Thyroid gland (tissue), 4 donors: Measurements from ENCODE around the gene BRAF. TPM values are rescaled to one million over a fixed set of nuclear protein-coding genes. Genes with fewer than 3 reads are reported as not detected.
"Not testable (repeated sequence)": the region's sequence is repeated elsewhere in the genome, so short reads cannot be mapped to it uniquely, and the experiment has no call there.

Experiments used
- DNase-seq, 2 donors: peaks; one replicate each; pipeline ENCODE4 v3.0.0-alpha.2; 2019
- H3K27ac ChIP-seq, 3 donors: fragments of 200-600 bp; sonication (generic); 1 replicate in 2 of 3; 2 replicates in 1 of 3; pipeline ENCODE4 v1.5.1; 2016 to 2019; ENCODE audit warnings: mild to moderate bottlenecking in 1 of 3, moderate library complexity in 1 of 3
- H3K27me3 ChIP-seq: fragments of 200-600 bp; sonication (generic); one replicate; pipeline ENCODE4 v1.5.1; 2019
- H3K36me3 ChIP-seq, 2 donors: fragments of 200-600 bp; sonication (generic); one replicate each; pipeline ENCODE4 v1.5.1; 2016 to 2019
- H3K4me1 ChIP-seq, 2 donors: fragments of 200-600 bp; sonication (generic); one replicate each; pipeline ENCODE4 v1.5.1; 2017 to 2019
- H3K4me3 ChIP-seq, 3 donors: fragments of 200-600 bp; sonication (generic); replicated peaks in 1 of 3; 1 replicate in 2 of 3; 2 replicates in 1 of 3; pipeline ENCODE4 v1.5.1; 2016; ENCODE audit warnings: mild to moderate bottlenecking in 1 of 3
- H3K9me3 ChIP-seq: fragments of 200-600 bp; sonication (generic); one replicate; pipeline ENCODE4 v1.5.1; 2017
- POLR2A ChIP-seq, 2 donors: fragments of 450-650 bp; IDR thresholded peaks; one replicate each; pipeline ENCODE4 v1.6.1; 2017; ENCODE audit warnings: antibody characterized with exemption in 2 of 2, mild to moderate bottlenecking in 2 of 2, moderate library complexity in 1 of 2
- WGBS, 2 donors: methylation state at CpG; one replicate each; pipeline ENCODE4 v1.1.5; 2017; 5-methylcytosine and 5-hydroxymethylcytosine counted together
- intact Hi-C: fragments of 100-400 bp; cut with DNase I; formaldehyde crosslinking; loops from one replicate; pipeline ENCODE4 v1.15.1; 2023
- total RNA-seq, 4 donors: library from RNA; depleted of rRNA; stranded (reverse); fragments of >200 nt; gene quantifications; one replicate each; pipeline ENCODE4 v1.2.3, GENCODE V29; 2016
- TF ChIP-seq, protein P1 (sequence below), 6 experiments: fragments of 200-600 bp in 3 of 6; fragments of 450-650 bp in 3 of 6; sonication (generic) in 3 of 6; IDR thresholded peaks; one replicate each; pipeline ENCODE4 v1.5.1; 2016 to 2019; ENCODE audit warnings: antibody characterized with exemption in 6 of 6, mild to moderate bottlenecking in 2 of 6, inconsistent platforms in 1 of 6, moderate library complexity in 1 of 6

The BRAF gene
- total RNA-seq, 4 donors from 2014 or later, result 71.5 to 135 (median 102) TPM

DNA sequence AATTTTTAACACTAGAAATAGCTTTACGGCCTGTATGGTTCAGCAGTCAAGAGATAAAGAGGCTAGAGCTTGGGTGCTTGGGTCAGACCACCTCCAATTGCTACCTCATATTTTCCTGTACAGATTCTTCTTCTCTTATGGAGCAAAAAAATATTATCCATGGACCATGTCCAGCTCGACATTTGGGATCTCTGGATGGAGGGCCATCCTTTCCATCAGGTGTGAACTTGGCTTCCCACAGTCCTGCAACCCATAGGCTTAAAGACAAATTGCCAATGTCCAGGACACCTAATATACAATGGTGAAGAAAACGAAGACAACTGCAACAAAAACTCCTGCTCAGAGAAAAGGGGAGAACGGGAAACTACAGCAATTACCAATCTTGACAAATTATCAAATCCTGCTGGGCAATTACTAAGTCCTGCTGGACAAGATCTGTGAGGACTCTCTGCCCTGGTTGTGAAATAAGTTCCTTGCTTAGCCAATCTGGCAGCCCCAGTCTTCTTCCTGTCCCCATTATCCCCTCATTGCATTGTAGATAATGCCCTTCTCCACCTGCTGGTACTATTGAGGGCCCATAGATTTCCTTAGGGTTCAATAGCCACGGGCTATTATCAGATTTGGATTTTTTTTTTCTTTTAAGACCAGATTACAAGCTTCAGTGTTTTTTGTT lies 42.0 kb upstream of the BRAF start:
- DNase-seq, result no peak
- Histone ChIP-seq H3K9me3 (no peaks in the 10 kb centered on the region), H3K27me3 (no peaks in the 10 kb centered on the region), H3K27ac (no peak overlapping the region), H3K4me1 (no peaks in the 10 kb centered on the region), H3K4me3 (no peak overlapping the region), H3K36me3 (no peaks in the 10 kb centered on the region)
- TF ChIP-seq POLR2A (IDR thresholded peaks at IDR 0.05), result no peak
- TF ChIP-seq, protein P1, sequence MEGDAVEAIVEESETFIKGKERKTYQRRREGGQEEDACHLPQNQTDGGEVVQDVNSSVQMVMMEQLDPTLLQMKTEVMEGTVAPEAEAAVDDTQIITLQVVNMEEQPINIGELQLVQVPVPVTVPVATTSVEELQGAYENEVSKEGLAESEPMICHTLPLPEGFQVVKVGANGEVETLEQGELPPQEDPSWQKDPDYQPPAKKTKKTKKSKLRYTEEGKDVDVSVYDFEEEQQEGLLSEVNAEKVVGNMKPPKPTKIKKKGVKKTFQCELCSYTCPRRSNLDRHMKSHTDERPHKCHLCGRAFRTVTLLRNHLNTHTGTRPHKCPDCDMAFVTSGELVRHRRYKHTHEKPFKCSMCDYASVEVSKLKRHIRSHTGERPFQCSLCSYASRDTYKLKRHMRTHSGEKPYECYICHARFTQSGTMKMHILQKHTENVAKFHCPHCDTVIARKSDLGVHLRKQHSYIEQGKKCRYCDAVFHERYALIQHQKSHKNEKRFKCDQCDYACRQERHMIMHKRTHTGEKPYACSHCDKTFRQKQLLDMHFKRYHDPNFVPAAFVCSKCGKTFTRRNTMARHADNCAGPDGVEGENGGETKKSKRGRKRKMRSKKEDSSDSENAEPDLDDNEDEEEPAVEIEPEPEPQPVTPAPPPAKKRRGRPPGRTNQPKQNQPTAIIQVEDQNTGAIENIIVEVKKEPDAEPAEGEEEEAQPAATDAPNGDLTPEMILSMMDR (IDR thresholded peaks at IDR 0.05), result no peak
- 51 to 80% methylated on average over 5 of the region's 5 CpGs for WGBS, 2 donors
- intact Hi-C loops, result no loop called here

DNA sequence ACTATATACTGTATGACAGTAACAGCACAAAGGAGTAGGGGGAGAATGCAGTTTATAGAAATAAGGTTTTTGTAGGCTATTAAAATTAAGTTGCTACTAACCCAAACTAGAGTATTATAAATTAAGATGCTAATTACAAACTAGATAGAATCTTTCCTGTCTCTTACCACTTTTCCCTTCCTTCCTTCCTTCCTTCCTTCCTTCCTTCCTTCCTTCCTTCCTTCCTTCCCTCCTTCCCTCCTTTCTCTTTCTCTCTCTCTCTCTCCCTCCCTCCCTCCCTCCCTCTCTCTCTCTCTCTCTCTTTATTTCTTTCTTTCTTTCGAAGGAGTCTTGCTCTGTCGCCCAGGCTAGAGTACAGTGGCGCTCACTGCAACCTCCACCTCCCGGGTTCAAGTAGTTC lies 36.4 kb upstream of the BRAF start:
- DNase-seq, result no peak
- WGBS, 2 donors, result 93 to 98% methylated on average over 4 of the region's 4 CpGs
- H3K4me3 ChIP-seq, result no peak overlapping the region
- no peaks in the 10 kb centered on the region for H3K36me3 ChIP-seq
- H3K9me3 ChIP-seq, result no peaks in the 10 kb centered on the region
- H3K27me3 ChIP-seq, result no peaks in the 10 kb centered on the region
- no peak overlapping the region for H3K27ac ChIP-seq
- intact Hi-C loops, result no loop called here
- TF ChIP-seq POLR2A (IDR thresholded peaks at IDR 0.05), result no peak
- TF ChIP-seq, protein P1 (IDR thresholded peaks at IDR 0.05), result no peak
- H3K4me1 ChIP-seq, result no peaks in the 10 kb centered on the region

DNA sequence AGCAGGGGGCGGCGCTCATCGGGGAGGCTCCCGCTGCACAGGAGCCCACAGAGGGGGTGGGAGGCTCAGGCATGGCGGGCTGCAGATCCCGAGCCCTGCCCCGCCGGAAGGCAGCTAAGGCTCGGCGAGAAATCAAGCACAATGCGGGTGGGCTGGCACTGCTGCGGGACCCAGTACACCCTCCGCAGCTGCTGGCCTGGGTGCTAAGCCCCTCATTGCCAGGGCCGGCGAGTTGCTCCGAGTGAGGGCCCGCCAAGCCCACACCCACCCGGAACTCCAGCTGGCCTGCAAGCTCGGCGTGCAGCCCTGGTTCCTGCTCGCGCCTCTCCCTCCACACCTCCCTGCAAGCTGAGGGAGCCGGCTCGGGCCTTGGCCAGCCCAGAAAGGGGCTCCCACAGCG lies 32.3 kb upstream of the BRAF start:
- H3K36me3 ChIP-seq, H3K27me3 ChIP-seq, H3K4me1 ChIP-seq, DNase-seq, H3K4me3 ChIP-seq, H3K9me3 ChIP-seq, H3K27ac ChIP-seq, intact Hi-C loops: not testable (repeated sequence)
- 67 to 93% methylated on average over 1 to 13 of the region's 25 CpGs for WGBS, 2 donors

DNA sequence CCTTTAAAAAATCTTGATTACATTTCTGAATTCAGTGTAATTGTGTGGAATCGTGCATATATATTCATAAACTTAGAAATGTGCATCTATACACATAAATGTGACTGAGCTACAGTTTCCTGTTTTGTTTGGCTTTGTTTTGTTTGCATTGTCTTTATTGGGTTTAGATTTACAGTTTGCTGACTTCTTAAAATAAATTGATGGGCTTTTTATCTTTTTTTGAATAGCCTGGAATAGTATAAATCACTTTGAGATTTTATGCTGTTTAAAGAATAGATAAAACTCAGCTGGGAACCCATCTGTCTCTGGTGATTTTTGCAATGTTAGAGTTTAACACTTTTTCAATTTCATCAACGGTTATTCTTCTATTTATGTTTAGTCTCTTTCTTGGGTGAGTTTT lies 21.2 kb upstream of the BRAF start:
- WGBS, 2 donors, result 65 to 68% methylated on average over 2 of the region's 2 CpGs
- intact Hi-C loops, result no loop called here
- no peak overlapping the region for H3K27ac ChIP-seq

DNA sequence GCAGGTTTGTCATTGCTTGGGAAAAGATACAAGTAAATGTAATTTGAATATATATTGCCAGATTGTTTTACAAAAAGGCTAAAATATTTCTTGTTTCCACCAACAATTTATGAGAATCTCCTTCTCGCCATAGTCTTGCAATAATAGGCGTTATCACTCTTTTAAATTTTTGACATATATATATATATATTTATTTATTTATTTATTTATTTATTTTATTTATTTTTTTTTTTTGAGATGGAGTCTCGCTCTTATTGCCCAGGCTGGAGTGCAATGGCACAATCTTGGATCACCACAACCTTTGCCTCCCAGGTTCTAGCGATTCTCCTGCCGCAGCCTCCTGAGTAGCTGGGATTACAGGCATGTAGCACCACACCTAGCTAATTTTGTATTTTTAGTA lies 17.5 kb upstream of the BRAF start:
- 86 to 92% methylated on average over 5 of the region's 5 CpGs for WGBS, 2 donors
- H3K27me3 ChIP-seq, H3K4me1 ChIP-seq, H3K4me3 ChIP-seq, DNase-seq, intact Hi-C loops, H3K27ac ChIP-seq, H3K36me3 ChIP-seq, H3K9me3 ChIP-seq: not testable (repeated sequence)

More for the DNA sequence above, 21.2 kb upstream of the BRAF start:
- no peak for DNase-seq
- H3K9me3 ChIP-seq, result no peaks in the 10 kb centered on the region
- H3K4me3 ChIP-seq, result no peak overlapping the region
- H3K27me3 ChIP-seq, result no peaks in the 10 kb centered on the region
- no peak for TF ChIP-seq POLR2A (IDR thresholded peaks at IDR 0.05)
- TF ChIP-seq, protein P1 (IDR thresholded peaks at IDR 0.05), result no peak
- no peaks in the 10 kb centered on the region for H3K36me3 ChIP-seq
- H3K4me1 ChIP-seq, result no peaks in the 10 kb centered on the region

DNA sequence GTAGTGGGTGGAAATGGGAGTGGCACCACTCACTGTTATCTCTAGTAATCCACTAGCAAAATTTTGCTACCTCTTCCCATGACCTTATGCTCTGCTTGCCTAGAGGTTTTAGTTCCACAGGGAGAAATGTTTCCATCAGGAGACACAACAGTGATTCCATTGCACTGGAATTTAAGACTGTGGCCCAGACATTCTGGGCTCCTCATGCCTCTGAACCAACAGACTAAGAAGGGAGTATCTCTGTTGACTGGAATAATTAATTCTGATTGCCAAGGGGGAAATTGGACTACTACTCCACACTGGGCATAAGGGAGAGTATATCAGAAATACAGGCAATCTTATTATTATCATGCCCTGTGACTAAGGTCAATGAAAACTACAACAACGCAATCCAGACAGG lies 16.2 kb upstream of the BRAF start:
- H3K36me3 ChIP-seq, result no peaks in the 10 kb centered on the region
- 86 to 92% methylated on average over 1 of the region's 1 CpG for WGBS, 2 donors
- no peaks in the 10 kb centered on the region for H3K4me1 ChIP-seq
- no peak for DNase-seq
- TF ChIP-seq, protein P1 (IDR thresholded peaks at IDR 0.05), result no peak
- no peak for TF ChIP-seq POLR2A (IDR thresholded peaks at IDR 0.05)
- no peaks in the 10 kb centered on the region for H3K27me3 ChIP-seq
- no peak overlapping the region for H3K4me3 ChIP-seq
- intact Hi-C loops, result no loop called here
- no peak overlapping the region for H3K27ac ChIP-seq
- H3K9me3 ChIP-seq, result no peaks in the 10 kb centered on the region
